NCI-H1105 (cell line): ENCODE data around the gene PCYT1A.
"Not testable (repeated sequence)": the region's sequence is repeated elsewhere in the genome, so short reads cannot be mapped to it uniquely, and the experiment has no call there.

Experiments
- DNase-seq: peaks from one replicate; lab custom pipeline; 2025; lab: John Stamatoyannopoulos, UW

The PCYT1A gene

GRCh38 chr3:196287090-196287439 is 461 bp downstream of the PCYT1A start:
- no peak for DNase-seq

GRCh38 chr3:196284396-196284795 is 3.1 kb downstream of the PCYT1A start:
- DNase-seq = no peak

- DNase-seq = no peak
Observed at GRCh38 chr3:196281962-196282361, 5.6 kb downstream of the PCYT1A start.

- no peak for DNase-seq
Observed at GRCh38 chr3:196280689-196281440, 6.7 kb downstream of the PCYT1A start.

- no peak for DNase-seq
Observed at GRCh38 chr3:196275126-196275525, 12.4 kb downstream of the PCYT1A start.

- DNase-seq = no peak
Observed at GRCh38 chr3:196274585-196274984, 12.9 kb downstream of the PCYT1A start.

GRCh38 chr3:196273655-196274054 is 13.9 kb downstream of the PCYT1A start:
- DNase-seq = no peak

- DNase-seq = no peak
Observed at GRCh38 chr3:196272826-196273225, 14.7 kb downstream of the PCYT1A start.

- no peak for DNase-seq
Observed at GRCh38 chr3:196270499-196270898, 17.0 kb downstream of the PCYT1A start.

GRCh38 chr3:196268284-196269163 is 19.0 kb downstream of the PCYT1A start:
- DNase-seq = no peak

- DNase-seq = no peak
Observed at GRCh38 chr3:196263819-196264218, 23.7 kb downstream of the PCYT1A start.

GRCh38 chr3:196260784-196261183 is 26.7 kb downstream of the PCYT1A start:
- DNase-seq = no peak

- DNase-seq = no peak
Observed at GRCh38 chr3:196255776-196256175, 31.8 kb downstream of the PCYT1A start.

GRCh38 chr3:196254376-196255283 is 32.9 kb downstream of the PCYT1A start:
- no peak for DNase-seq

- DNase-seq = no peak
Observed at GRCh38 chr3:196251918-196252317, 35.6 kb downstream of the PCYT1A start.

GRCh38 chr3:196246612-196247308 is 40.8 kb downstream of the PCYT1A start:
- DNase-seq = no peak

- not testable (repeated sequence) for DNase-seq
Observed at GRCh38 chr3:196244166-196244565, 43.4 kb downstream of the PCYT1A start.

- DNase-seq = no peak
Observed at GRCh38 chr3:196241704-196242103, 45.8 kb downstream of the PCYT1A start.

GRCh38 chr3:196240424-196240823 is 47.1 kb downstream of the PCYT1A start:
- DNase-seq = no peak

- DNase-seq = no peak
Observed at GRCh38 chr3:196238612-196239560, 48.6 kb downstream of the PCYT1A start.
